ENCODE measurements around the gene LCN15.

DNA sequence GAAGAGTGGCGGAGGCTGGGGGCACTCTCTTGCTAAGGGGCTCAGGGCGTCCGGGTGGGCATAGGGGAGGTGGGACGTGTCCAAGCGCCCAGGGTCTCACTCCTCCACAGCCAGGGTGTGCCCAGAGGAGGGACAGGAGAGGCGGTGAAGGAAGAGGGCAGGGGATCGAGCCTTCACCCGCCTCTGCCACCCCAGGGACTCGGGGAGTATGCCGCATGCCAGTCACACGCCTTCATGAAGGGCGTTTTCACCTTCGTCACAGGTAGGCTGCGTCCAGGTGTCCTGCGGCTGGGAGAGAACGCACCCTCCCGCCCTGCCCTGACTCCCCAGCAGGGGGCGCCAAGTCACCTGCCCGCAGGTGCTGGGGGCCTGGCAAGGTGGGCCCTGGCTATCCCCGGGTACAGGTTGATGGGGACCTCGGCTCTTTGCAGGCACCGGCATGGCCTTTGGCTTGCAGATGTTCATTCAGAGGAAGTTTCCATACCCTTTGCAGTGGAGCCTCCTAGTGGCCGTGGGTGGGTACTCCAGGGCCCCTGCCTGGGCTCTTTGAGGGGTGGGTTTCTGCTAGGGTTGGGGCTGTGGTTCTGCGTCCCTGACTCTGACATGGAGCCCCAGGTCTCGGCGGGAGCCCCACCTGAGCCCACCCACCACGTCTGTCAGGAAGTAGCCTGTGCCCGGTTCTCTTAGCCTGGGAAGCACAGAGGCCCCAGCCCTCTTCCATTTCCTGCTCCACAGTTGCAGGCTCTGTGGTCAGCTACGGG is 27.4 kb upstream of the LCN15 start:
- TF ChIP-seq, protein P1, sequence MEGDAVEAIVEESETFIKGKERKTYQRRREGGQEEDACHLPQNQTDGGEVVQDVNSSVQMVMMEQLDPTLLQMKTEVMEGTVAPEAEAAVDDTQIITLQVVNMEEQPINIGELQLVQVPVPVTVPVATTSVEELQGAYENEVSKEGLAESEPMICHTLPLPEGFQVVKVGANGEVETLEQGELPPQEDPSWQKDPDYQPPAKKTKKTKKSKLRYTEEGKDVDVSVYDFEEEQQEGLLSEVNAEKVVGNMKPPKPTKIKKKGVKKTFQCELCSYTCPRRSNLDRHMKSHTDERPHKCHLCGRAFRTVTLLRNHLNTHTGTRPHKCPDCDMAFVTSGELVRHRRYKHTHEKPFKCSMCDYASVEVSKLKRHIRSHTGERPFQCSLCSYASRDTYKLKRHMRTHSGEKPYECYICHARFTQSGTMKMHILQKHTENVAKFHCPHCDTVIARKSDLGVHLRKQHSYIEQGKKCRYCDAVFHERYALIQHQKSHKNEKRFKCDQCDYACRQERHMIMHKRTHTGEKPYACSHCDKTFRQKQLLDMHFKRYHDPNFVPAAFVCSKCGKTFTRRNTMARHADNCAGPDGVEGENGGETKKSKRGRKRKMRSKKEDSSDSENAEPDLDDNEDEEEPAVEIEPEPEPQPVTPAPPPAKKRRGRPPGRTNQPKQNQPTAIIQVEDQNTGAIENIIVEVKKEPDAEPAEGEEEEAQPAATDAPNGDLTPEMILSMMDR (IDR thresholded peaks at IDR 0.05), result peak; percentile 90 to 96 (median 92)
- TF ChIP-seq POLR2A (IDR thresholded peaks at IDR 0.05), result no peak
